HEK293T (cell line): Measurements from ENCODE around the gene MAN1B1.

Experiments used
- BHLHE40 ChIP-seq: fragments of 450-650 bp; IDR thresholded peaks from 2 replicates; pipeline ENCODE4 v1.6.1; 2016; ENCODE audit warnings: mild to moderate bottlenecking, moderate library complexity, borderline replicate concordance
- CTBP1 ChIP-seq: fragments of 450-650 bp; IDR thresholded peaks from 2 replicates; pipeline ENCODE4 v1.6.1; 2016; ENCODE audit warnings: borderline replicate concordance
- FOXM1 ChIP-seq: fragments of 450-650 bp; IDR thresholded peaks from 2 replicates; pipeline ENCODE4 v1.6.1; 2017; ENCODE audit warnings: mild to moderate bottlenecking, borderline replicate concordance
- HDGF ChIP-seq: fragments of 450-650 bp; IDR thresholded peaks from 2 replicates; pipeline ENCODE4 v1.6.1; 2017; ENCODE audit warnings: antibody characterized with exemption, borderline replicate concordance
- SP1 ChIP-seq: fragments of 450-650 bp; IDR thresholded peaks from 2 replicates; pipeline ENCODE4 v1.6.1; 2017
- SUZ12 ChIP-seq: fragments of 450-650 bp; IDR thresholded peaks from 2 replicates; pipeline ENCODE4 v1.6.1; 2016; ENCODE audit warnings: mild to moderate bottlenecking

DNA sequence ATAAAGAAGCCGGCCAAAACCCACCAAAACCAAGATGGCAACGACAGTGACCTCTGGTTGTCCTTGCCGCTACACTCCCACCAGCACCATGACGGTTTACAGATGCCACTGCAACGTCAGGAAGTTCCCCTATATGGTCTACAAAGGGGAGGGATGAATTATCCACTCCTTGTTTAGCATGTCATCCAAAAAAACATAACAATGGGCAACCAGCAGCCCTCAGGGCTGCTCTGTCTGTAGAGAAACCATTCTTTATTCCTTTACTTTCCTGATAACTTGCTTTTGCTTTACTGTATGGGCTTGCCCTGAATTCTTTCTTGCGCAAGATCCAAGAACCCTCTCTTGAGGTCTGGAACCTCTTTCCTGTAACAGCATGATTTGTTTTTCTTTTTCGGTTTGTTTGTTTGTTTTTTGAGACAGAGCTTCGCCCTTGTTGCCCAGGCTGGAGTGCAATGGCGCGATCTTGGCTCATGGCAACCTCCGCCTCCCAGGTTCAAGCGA is 11.5 kb upstream of the MAN1B1 start:
- TF ChIP-seq BHLHE40: no peak
- TF ChIP-seq FOXM1: no peak
- no peak for TF ChIP-seq HDGF
- no peak for TF ChIP-seq SP1
- no peak for TF ChIP-seq SUZ12
- no peak for TF ChIP-seq CTBP1
